Spleen (tissue), 7 donors: ENCODE results near the gene KIAA1586.

Experiments
- POLR2A ChIP-seq, 3 donors: fragments of 450-650 bp; IDR thresholded peaks; one replicate each; pipeline ENCODE4 v1.5.1; 2017; ENCODE audit warnings: antibody characterized with exemption in 3 of 3, mild to moderate bottlenecking in 1 of 3
- POLR2AphosphoS5 ChIP-seq, 3 donors: sonication (generic); formaldehyde crosslinking; IDR thresholded peaks; one replicate each; pipeline ENCODE4 v1.5.1; 2017; ENCODE audit warnings: antibody characterized with exemption in 3 of 3
- TF ChIP-seq, protein P1 (sequence below), 11 experiments: fragments of 200-600 bp in 7 of 11; fragments of 450-650 bp in 4 of 11; sonication (generic) in 4 of 11; IDR thresholded peaks in 8 of 11; conservative IDR thresholded peaks in 3 of 11; 1 replicate in 7 of 11; 2 replicates in 4 of 11; pipeline versions ENCODE4 v1.4.0 to v1.8.0; 2016 to 2021; ENCODE audit warnings: antibody characterized with exemption in 11 of 11, inconsistent platforms in 4 of 11, mild to moderate bottlenecking in 1 of 11
- donor health status: DM: no; HTN: no; CAD: no; lungs with moderate emphysema.
- donor health status: DM: no; HTN: no; CAD: no.
- donor health status: DM: no; HTN: no; CAD: no.

DNA sequence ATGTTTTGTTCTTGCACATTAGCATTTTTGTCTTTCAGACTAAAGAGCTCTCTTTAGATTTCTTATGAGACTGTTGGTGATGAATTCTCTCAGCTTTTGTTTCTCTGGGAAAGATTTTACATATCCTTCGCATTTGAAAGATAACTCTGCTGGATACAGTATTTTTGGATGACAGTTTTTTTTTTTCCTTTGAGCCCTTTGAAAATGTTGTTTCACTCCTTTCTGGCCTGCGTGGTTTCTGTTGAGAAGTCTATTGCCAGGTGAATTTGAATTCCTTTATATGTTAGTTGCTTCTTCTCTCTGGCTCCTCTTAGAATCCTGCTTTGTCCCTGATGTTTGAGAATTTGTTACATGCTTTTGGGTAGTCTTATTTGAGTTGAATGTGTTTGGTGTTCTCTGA is 22.2 kb upstream of the KIAA1586 start:
- TF ChIP-seq, protein P1, sequence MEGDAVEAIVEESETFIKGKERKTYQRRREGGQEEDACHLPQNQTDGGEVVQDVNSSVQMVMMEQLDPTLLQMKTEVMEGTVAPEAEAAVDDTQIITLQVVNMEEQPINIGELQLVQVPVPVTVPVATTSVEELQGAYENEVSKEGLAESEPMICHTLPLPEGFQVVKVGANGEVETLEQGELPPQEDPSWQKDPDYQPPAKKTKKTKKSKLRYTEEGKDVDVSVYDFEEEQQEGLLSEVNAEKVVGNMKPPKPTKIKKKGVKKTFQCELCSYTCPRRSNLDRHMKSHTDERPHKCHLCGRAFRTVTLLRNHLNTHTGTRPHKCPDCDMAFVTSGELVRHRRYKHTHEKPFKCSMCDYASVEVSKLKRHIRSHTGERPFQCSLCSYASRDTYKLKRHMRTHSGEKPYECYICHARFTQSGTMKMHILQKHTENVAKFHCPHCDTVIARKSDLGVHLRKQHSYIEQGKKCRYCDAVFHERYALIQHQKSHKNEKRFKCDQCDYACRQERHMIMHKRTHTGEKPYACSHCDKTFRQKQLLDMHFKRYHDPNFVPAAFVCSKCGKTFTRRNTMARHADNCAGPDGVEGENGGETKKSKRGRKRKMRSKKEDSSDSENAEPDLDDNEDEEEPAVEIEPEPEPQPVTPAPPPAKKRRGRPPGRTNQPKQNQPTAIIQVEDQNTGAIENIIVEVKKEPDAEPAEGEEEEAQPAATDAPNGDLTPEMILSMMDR (IDR thresholded peaks at IDR 0.05 in 8 of 11, conservative IDR thresholded peaks at IDR 0.05 in 3 of 11): no peak
- TF ChIP-seq POLR2A (IDR thresholded peaks at IDR 0.05): no peak
- no peak for TF ChIP-seq POLR2AphosphoS5 (IDR thresholded peaks at IDR 0.05)
